ENCODE measurements around the gene PFKFB3. TPM values are rescaled to one million over a fixed set of nuclear protein-coding genes. Genes with fewer than 3 reads are reported as not detected.

The PFKFB3 gene
- total and polyA plus RNA-seq, 9 of the 15 experiments (the other 6 are each of a cell fraction or from before 2014, with no cell fraction given): 0.46 to 21.6 (median 7.8) TPM

DNA sequence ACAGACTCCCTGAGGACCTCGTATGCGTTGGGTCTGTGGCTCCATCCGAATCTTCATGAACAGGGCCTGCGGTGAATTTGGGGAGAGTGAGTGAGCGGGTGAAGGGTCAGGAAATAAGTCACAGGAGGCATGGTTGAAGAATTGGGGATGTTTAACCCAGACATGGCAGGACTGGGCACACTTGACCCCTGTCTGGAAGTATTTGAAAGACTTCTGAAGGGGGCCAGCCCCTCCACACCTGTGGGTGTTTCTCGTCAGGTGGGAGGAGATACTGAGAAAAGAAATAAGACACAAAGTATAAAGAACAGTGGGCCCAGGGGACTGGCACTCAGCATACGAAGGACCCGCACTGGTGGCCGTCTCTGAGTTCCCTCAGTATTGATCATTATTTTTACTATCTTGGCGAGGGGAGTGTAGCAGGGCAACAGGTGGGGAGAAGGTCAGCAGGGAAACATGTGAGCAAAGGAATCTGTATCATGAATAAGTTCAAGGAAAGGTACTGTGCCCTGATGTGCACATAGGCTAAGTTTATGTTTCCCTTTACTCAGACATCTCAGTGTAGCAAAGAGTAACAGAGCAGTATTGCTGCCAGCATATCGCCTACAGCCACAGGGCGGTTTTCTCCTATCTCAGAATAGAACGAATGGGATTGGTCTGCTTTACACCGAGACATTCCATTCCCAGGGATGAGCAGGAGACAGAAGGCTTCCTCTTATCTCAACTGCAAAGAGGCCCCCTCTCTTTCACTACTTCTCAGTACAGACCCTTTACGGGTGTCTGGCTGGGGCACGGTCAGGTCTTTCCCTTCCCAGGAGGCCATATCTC, 38.2 kb upstream of the PFKFB3 start (continued):
- peak; percentile 19 for TF ChIP-seq KDM5B (IDR thresholded peaks at IDR 0.05; ENCODE audit: insufficient replicate concordance, low read depth, low read length)
- TF ChIP-seq, protein P1, sequence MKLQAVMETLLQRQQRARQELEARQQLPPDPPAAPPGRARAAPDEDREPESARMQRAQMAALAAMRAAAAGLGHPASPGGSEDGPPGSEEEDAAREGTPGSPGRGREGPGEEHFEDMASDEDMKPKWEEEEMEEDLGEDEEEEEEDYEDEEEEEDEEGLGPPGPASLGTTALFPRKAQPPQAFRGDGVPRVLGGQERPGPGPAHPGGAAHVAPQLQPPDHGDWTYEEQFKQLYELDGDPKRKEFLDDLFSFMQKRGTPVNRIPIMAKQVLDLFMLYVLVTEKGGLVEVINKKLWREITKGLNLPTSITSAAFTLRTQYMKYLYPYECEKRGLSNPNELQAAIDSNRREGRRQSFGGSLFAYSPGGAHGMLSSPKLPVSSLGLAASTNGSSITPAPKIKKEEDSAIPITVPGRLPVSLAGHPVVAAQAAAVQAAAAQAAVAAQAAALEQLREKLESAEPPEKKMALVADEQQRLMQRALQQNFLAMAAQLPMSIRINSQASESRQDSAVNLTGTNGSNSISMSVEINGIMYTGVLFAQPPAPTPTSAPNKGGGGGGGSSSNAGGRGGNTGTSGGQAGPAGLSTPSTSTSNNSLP (IDR thresholded peaks at IDR 0.05; ENCODE audit: borderline replicate concordance, low read depth, low read length): no peak
- TF ChIP-seq ZNF79 (CRISPR knock-in tag; IDR thresholded peaks at IDR 0.05; ENCODE audit: low read depth): no peak
- TF ChIP-seq, protein P2, sequence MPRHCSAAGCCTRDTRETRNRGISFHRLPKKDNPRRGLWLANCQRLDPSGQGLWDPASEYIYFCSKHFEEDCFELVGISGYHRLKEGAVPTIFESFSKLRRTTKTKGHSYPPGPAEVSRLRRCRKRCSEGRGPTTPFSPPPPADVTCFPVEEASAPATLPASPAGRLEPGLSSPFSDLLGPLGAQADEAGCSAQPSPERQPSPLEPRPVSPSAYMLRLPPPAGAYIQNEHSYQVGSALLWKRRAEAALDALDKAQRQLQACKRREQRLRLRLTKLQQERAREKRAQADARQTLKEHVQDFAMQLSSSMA (CRISPR knock-in tag; IDR thresholded peaks at IDR 0.05): no peak
- TF ChIP-seq ZFP1 (CRISPR knock-in tag; IDR thresholded peaks at IDR 0.05): no peak
- TF ChIP-seq KLF6 (CRISPR knock-in tag; IDR thresholded peaks at IDR 0.05; ENCODE audit: borderline replicate concordance): no peak
- no peak for TF ChIP-seq BRD4 (IDR thresholded peaks at IDR 0.05)
- TF ChIP-seq MTA1 (IDR thresholded peaks at IDR 0.05; ENCODE audit: borderline replicate concordance): no peak
- TF ChIP-seq ZNF212 (CRISPR knock-in tag; IDR thresholded peaks at IDR 0.05): no peak
- TF ChIP-seq POLR3G (IDR thresholded peaks at IDR 0.05; ENCODE audit: extremely low read depth, insufficient read length, insufficient replicate concordance): no peak
- no peak for TF ChIP-seq PHF8 (IDR thresholded peaks at IDR 0.05; ENCODE audit: borderline replicate concordance, low read length)
- TF ChIP-seq RUNX1 (IDR thresholded peaks at IDR 0.05; ENCODE audit: low read depth): no peak
- TF ChIP-seq FOXJ3 (CRISPR knock-in tag; IDR thresholded peaks at IDR 0.05): no peak
- no peak for TF ChIP-seq CBFA2T2 (conservative IDR thresholded peaks at IDR 0.05)
- no peak for TF ChIP-seq LCOR (CRISPR knock-in tag; IDR thresholded peaks at IDR 0.05)
- no peak for TF ChIP-seq NFATC3 (IDR thresholded peaks at IDR 0.05)
- TF ChIP-seq ZNF77 (CRISPR knock-in tag; IDR thresholded peaks at IDR 0.05): no peak
- TF ChIP-seq, protein P3, sequence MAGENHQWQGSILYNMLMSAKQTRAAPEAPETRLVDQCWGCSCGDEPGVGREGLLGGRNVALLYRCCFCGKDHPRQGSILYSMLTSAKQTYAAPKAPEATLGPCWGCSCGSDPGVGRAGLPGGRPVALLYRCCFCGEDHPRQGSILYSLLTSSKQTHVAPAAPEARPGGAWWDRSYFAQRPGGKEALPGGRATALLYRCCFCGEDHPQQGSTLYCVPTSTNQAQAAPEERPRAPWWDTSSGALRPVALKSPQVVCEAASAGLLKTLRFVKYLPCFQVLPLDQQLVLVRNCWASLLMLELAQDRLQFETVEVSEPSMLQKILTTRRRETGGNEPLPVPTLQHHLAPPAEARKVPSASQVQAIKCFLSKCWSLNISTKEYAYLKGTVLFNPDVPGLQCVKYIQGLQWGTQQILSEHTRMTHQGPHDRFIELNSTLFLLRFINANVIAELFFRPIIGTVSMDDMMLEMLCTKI (IDR thresholded peaks at IDR 0.05; ENCODE audit: partially characterized antibody): no peak
- TF ChIP-seq POLR2AphosphoS2 (IDR thresholded peaks at IDR 0.05; ENCODE audit: low read length): no peak
- TF ChIP-seq ZNF695 (CRISPR knock-in tag; IDR thresholded peaks at IDR 0.05): no peak
- TF ChIP-seq SIRT6 (IDR thresholded peaks at IDR 0.05; ENCODE audit: low read depth, low read length): no peak
- TF ChIP-seq SMARCC2 (IDR thresholded peaks at IDR 0.05; ENCODE audit: low read depth): no peak
- TF ChIP-seq ELF2 (CRISPR knock-in tag; IDR thresholded peaks at IDR 0.05): no peak
- no peak for TF ChIP-seq U2AF1 (optimal IDR thresholded peaks at IDR 0.05; ENCODE audit: low read depth, low read length)
- no peak for TF ChIP-seq PML (IDR thresholded peaks at IDR 0.05; ENCODE audit: low read length)
- no peak for TF ChIP-seq SP2 (IDR thresholded peaks at IDR 0.05; ENCODE audit: extremely low read depth, low read depth, low read length, poor library complexity, severe bottlenecking)
- no peak for TF ChIP-seq FOXK1 (CRISPR knock-in tag; IDR thresholded peaks at IDR 0.05; ENCODE audit: borderline replicate concordance)
- TF ChIP-seq STAT5B (CRISPR knock-in tag; IDR thresholded peaks at IDR 0.05): no peak
